CD4-positive, alpha-beta memory T cell (primary cell): Measurements from ENCODE around the gene HOXA2. TPM values are rescaled to one million over a fixed set of nuclear protein-coding genes. Genes with fewer than 3 reads are reported as not detected.
A peak's percentile ranks its signal among the peaks of the same experiment; 100 is the strongest.

Source experiments
- CTCF ChIA-PET: fragments of 350-600 bp; sonication (Branson Sonifier 250); formaldehyde crosslinking; loops from one replicate; lab custom pipeline; 2021; ENCODE audit warnings: inconsistent platforms; ENCODE audit not compliant: partially characterized antibody; lab: Charles Lee
- POLR2A ChIA-PET: fragments of 350-600 bp; sonication (Branson Sonifier 250); formaldehyde crosslinking; loops from one replicate; lab custom pipeline; 2021; ENCODE audit not compliant: partially characterized antibody; lab: Charles Lee
- DNase-seq, 5 donors: peaks; one replicate each; pipeline versions ENCODE4 v3.0.0 to v3.0.0-alpha.2; 2020 to 2022; ENCODE audit warnings: mixed read lengths in 1 of 5
- H3K27ac ChIP-seq: one replicate; pipeline ENCODE4 v1.7.0; 2013; ENCODE audit warnings: low read depth, low read length
- H3K27me3 ChIP-seq: 2 replicates; pipeline ENCODE4 v1.7.0; 2013; ENCODE audit warnings: mild to moderate bottlenecking, low read length, moderate library complexity; ENCODE audit not compliant: insufficient read depth
- H3K36me3 ChIP-seq: 2 replicates; pipeline ENCODE4 v1.7.0; 2013; ENCODE audit warnings: mild to moderate bottlenecking, low read length, moderate library complexity; ENCODE audit not compliant: insufficient read depth
- H3K4me1 ChIP-seq: 2 replicates; pipeline ENCODE4 v1.7.0; 2013; ENCODE audit warnings: mild to moderate bottlenecking, low read length, moderate library complexity; ENCODE audit not compliant: insufficient read depth
- H3K4me3 ChIP-seq, 2 donors: one replicate each; pipeline ENCODE4 v1.7.0; 2013; ENCODE audit warnings: low read length in 2 of 2, mild to moderate bottlenecking in 1 of 2
- H3K9me3 ChIP-seq, 2 donors: one replicate each; pipeline ENCODE4 v1.7.0; 2013; ENCODE audit warnings: low read length in 2 of 2, control low read depth in 1 of 2; ENCODE audit not compliant: control insufficient read depth in 1 of 2
- H3K27ac Mint-ChIP-seq, 7 donors: one replicate each; pipeline ENCODE4 v1.8.0; 2020 to 2021; ENCODE audit warnings: mixed read lengths in 7 of 7, mild to moderate bottlenecking in 6 of 7, inconsistent platforms in 3 of 7, moderate library complexity in 3 of 7
- H3K27me3 Mint-ChIP-seq, 2 donors: one replicate each; pipeline ENCODE4 v1.8.0; 2020 to 2021; ENCODE audit warnings: mixed read lengths in 2 of 2
- H3K36me3 Mint-ChIP-seq, 2 donors: one replicate each; pipeline ENCODE4 v1.8.0; 2020 to 2021; ENCODE audit warnings: mixed read lengths in 2 of 2, inconsistent platforms in 1 of 2, mild to moderate bottlenecking in 1 of 2
- H3K4me1 Mint-ChIP-seq, 4 donors: one replicate each; pipeline ENCODE4 v1.8.0; 2020 to 2021; ENCODE audit warnings: mixed read lengths in 4 of 4, mild to moderate bottlenecking in 1 of 4
- H3K4me3 Mint-ChIP-seq, 8 donors: one replicate each; pipeline ENCODE4 v1.8.0; 2020 to 2021; ENCODE audit warnings: mixed read lengths in 8 of 8, mild to moderate bottlenecking in 7 of 8, moderate library complexity in 6 of 8, inconsistent platforms in 3 of 8
- H3K9me3 Mint-ChIP-seq, 8 donors: one replicate each; pipeline ENCODE4 v1.8.0; 2020 to 2021; ENCODE audit warnings: mixed read lengths in 8 of 8, mild to moderate bottlenecking in 5 of 8, inconsistent platforms in 3 of 8, moderate library complexity in 1 of 8
- intact Hi-C: fragments of 100-400 bp; cut with micrococcal nuclease; formaldehyde crosslinking; loops from one replicate; pipeline ENCODE4 v1.15.1; 2023
- polyA plus RNA-seq, 2 donors: library from polyadenylated mRNA; unstranded; fragments of 300-500 nt; fragmentation: Illumina TruSeq; gene quantifications; one replicate each; pipeline ENCODE4 v1.2.3, GENCODE V29; 2021
- total RNA-seq, 2 experiments: library from RNA; stranded (reverse); gene quantifications; one replicate each; pipeline ENCODE4 v1.2.3, GENCODE V29; 2021

The HOXA2 gene
- total and polyA plus RNA-seq, 4 experiments from 2014 or later: not detected

- H3K36me3 ChIP-seq: no peaks in the 10 kb centered on the region
- Mint-ChIP-seq H3K27ac (no peak overlapping the region), H3K4me3 (no peak overlapping the region), H3K27me3 (peaks cover 21 to 33% of the 10 kb centered on the region in 2 donors), H3K4me1 (peaks cover 8 to 18% (median 12%) of the 10 kb centered on the region in 4 donors), H3K36me3 (peaks cover 0 to 10% of the 10 kb centered on the region in 2 donors), H3K9me3 (peaks cover 0 to 3% (median 0%) of the 10 kb centered on the region in 8 donors)
- H3K9me3 ChIP-seq: no peaks in the 10 kb centered on the region
- ChIA-PET CTCF (no interaction called here), POLR2A (no interaction called here)
- H3K27me3 ChIP-seq: peaks cover 21% of the 10 kb centered on the region
- H3K4me3 ChIP-seq: no peak overlapping the region
- DNase-seq: no peak
- peaks cover 8% of the 10 kb centered on the region for H3K4me1 ChIP-seq
- H3K27ac ChIP-seq: no peak overlapping the region
- intact Hi-C loops: no loop called here
Measured at GRCh38 chr7:27106901-27107240, 4.4 kb upstream of the HOXA2 start.

- H3K27me3 Mint-ChIP-seq: peaks cover 27 to 38% of the 10 kb centered on the region in 2 donors
- Histone ChIP-seq H3K4me3 (no peak overlapping the region), H3K27ac (no peak overlapping the region), H3K27me3 (peaks cover 26% of the 10 kb centered on the region), H3K9me3 (no peaks in the 10 kb centered on the region), H3K36me3 (no peaks in the 10 kb centered on the region), H3K4me1 (peaks cover 8% of the 10 kb centered on the region)
- H3K4me3 Mint-ChIP-seq: no peak overlapping the region
- ChIA-PET POLR2A (no interaction called here), CTCF (no interaction called here)
- peaks cover 11 to 23% (median 14%) of the 10 kb centered on the region in 4 donors for H3K4me1 Mint-ChIP-seq
- no peak overlapping the region for H3K27ac Mint-ChIP-seq
- DNase-seq: no peak
- intact Hi-C loops: no loop called here
- peaks cover 0 to 3% (median 0%) of the 10 kb centered on the region in 8 donors for H3K9me3 Mint-ChIP-seq
- H3K36me3 Mint-ChIP-seq: peaks cover 2 to 14% of the 10 kb centered on the region in 2 donors
Measured at GRCh38 chr7:27106181-27106900, 3.9 kb upstream of the HOXA2 start.

GRCh38 chr7:27105301-27106031 lies 3.0 kb upstream of the HOXA2 start:
- Histone ChIP-seq H3K4me1 (peaks cover 8% of the 10 kb centered on the region), H3K36me3 (no peaks in the 10 kb centered on the region), H3K4me3 (no peak overlapping the region), H3K27ac (no peak overlapping the region), H3K27me3 (peaks cover 31% of the 10 kb centered on the region), H3K9me3 (no peaks in the 10 kb centered on the region)
- no peak for DNase-seq
- Mint-ChIP-seq H3K4me1 (peaks cover 11 to 23% (median 14%) of the 10 kb centered on the region in 4 donors), H3K27me3 (peaks cover 28 to 46% of the 10 kb centered on the region in 2 donors), H3K36me3 (peaks cover 4 to 22% of the 10 kb centered on the region in 2 donors), H3K4me3 (no peak overlapping the region), H3K27ac (no peak overlapping the region), H3K9me3 (peaks cover 0 to 3% (median 0%) of the 10 kb centered on the region in 8 donors)
- POLR2A ChIA-PET: no interaction called here
- CTCF ChIA-PET: interaction anchor here (0.9 to 1.1 kb wide), 2 partner anchors 14 to 46 kb away, joined by 3 read pairs; no protein-coding TSS in a partner anchor
- intact Hi-C loops: no loop called here

- no peaks in the 10 kb centered on the region for H3K36me3 ChIP-seq
- peaks cover 11 to 23% (median 15%) of the 10 kb centered on the region in 4 donors for H3K4me1 Mint-ChIP-seq
- H3K27me3 ChIP-seq: peaks cover 31% of the 10 kb centered on the region
- peaks cover 8% of the 10 kb centered on the region for H3K4me1 ChIP-seq
- POLR2A ChIA-PET: no interaction called here
- peaks cover 29 to 49% of the 10 kb centered on the region in 2 donors for H3K27me3 Mint-ChIP-seq
- H3K9me3 ChIP-seq: no peaks in the 10 kb centered on the region
- H3K9me3 Mint-ChIP-seq: peaks cover 0 to 6% (median 0%) of the 10 kb centered on the region in 8 donors
- no peak overlapping the region for H3K27ac ChIP-seq
- intact Hi-C loops: no loop called here
- DNase-seq: no peak
- H3K36me3 Mint-ChIP-seq: peaks cover 7 to 32% of the 10 kb centered on the region in 2 donors
- H3K4me3 Mint-ChIP-seq: no peak overlapping the region
- H3K27ac Mint-ChIP-seq: no peak overlapping the region
- no peak overlapping the region for H3K4me3 ChIP-seq
- CTCF ChIA-PET: interaction anchor here (0.9 to 1.1 kb wide), 2 partner anchors 15 to 47 kb away, joined by 3 read pairs; no protein-coding TSS in a partner anchor
Measured at GRCh38 chr7:27104341-27105058, 2.0 kb upstream of the HOXA2 start.

- no peaks in the 10 kb centered on the region for H3K9me3 ChIP-seq
- no peak overlapping the region for H3K27ac ChIP-seq
- H3K4me3 ChIP-seq: no peak overlapping the region
- ChIA-PET CTCF (no interaction called here), POLR2A (no interaction called here)
- intact Hi-C loops: no loop called here
- peaks cover 0 to 7% (median 0%) of the 10 kb centered on the region in 8 donors for H3K9me3 Mint-ChIP-seq
- peaks cover 34% of the 10 kb centered on the region for H3K27me3 ChIP-seq
- peaks cover 8% of the 10 kb centered on the region for H3K4me1 ChIP-seq
- H3K27ac Mint-ChIP-seq: no peak overlapping the region
- H3K4me1 Mint-ChIP-seq: peaks cover 11 to 29% (median 19%) of the 10 kb centered on the region in 4 donors
- H3K36me3 ChIP-seq: no peaks in the 10 kb centered on the region
- H3K27me3 Mint-ChIP-seq: peaks cover 31 to 57% of the 10 kb centered on the region in 2 donors
- peak overlapping the region in 1 of 8 donors; percentile 39 for H3K4me3 Mint-ChIP-seq
- peaks cover 12 to 40% of the 10 kb centered on the region in 2 donors for H3K36me3 Mint-ChIP-seq
- DNase-seq: no peak
Measured at GRCh38 chr7:27103489-27104226, 1.2 kb upstream of the HOXA2 start.

GRCh38 chr7:27101957-27102580 lies 414 bp downstream of the HOXA2 start:
- Histone ChIP-seq H3K27ac (no peak overlapping the region), H3K4me1 (peaks cover 20% of the 10 kb centered on the region), H3K36me3 (no peaks in the 10 kb centered on the region), H3K27me3 (peaks cover 34% of the 10 kb centered on the region), H3K9me3 (no peaks in the 10 kb centered on the region), H3K4me3 (no peak overlapping the region)
- ChIA-PET CTCF (interaction anchor here (2.0 kb wide), 1 partner anchor 48 kb away, joined by 4 read pairs; no protein-coding TSS in a partner anchor), POLR2A (no interaction called here)
- H3K9me3 Mint-ChIP-seq: peaks cover 0 to 7% (median 0%) of the 10 kb centered on the region in 8 donors
- no peak overlapping the region for H3K27ac Mint-ChIP-seq
- H3K36me3 Mint-ChIP-seq: peaks cover 12 to 40% of the 10 kb centered on the region in 2 donors
- intact Hi-C loops: no loop called here
- H3K27me3 Mint-ChIP-seq: peaks cover 40 to 62% of the 10 kb centered on the region in 2 donors
- DNase-seq: no peak
- H3K4me1 Mint-ChIP-seq: peaks cover 18 to 45% (median 27%) of the 10 kb centered on the region in 4 donors
- H3K4me3 Mint-ChIP-seq: peak overlapping the region in 6 of 8 donors; percentile 22 to 81 (median 40)
